Mesodermal cell (in vitro differentiated cells): ENCODE results near the gene CCDC120.

ENCODE experiments used
- H3K27ac ChIP-seq: 2 replicates; pipeline ENCODE4 v1.7.0; 2013; ENCODE audit warnings: mild to moderate bottlenecking, low read depth, low read length, moderate library complexity; ENCODE audit not compliant: severe bottlenecking
- H3K36me3 ChIP-seq: 2 replicates; pipeline ENCODE4 v1.7.1; 2013; ENCODE audit warnings: mild to moderate bottlenecking, low read length, moderate library complexity; ENCODE audit not compliant: control insufficient read depth, insufficient read depth
- H3K4me1 ChIP-seq: one replicate; pipeline ENCODE4 v1.7.1; 2013; ENCODE audit warnings: mild to moderate bottlenecking, low read length; ENCODE audit not compliant: insufficient read depth, control insufficient read depth, poor library complexity, severe bottlenecking
- H3K4me3 ChIP-seq: 2 replicates; pipeline ENCODE4 v1.7.0; 2013; ENCODE audit warnings: low read length, control low read depth, mild to moderate bottlenecking; ENCODE audit not compliant: insufficient read depth, poor library complexity, severe bottlenecking; ENCODE audit errors: extremely low read depth
- H3K9me3 ChIP-seq: 2 replicates; pipeline ENCODE4 v1.7.1; 2013; ENCODE audit warnings: mild to moderate bottlenecking, low read length, moderate library complexity; ENCODE audit not compliant: control insufficient read depth
- WGBS, 2 experiments: methylation state at CpG; one replicate each; pipeline ENCODE4 v1.1.5; 2013; ENCODE audit warnings: missing lambda C conversion rate in 2 of 2; ENCODE audit not compliant: insufficient coverage in 2 of 2; 5-methylcytosine and 5-hydroxymethylcytosine counted together

Gene CCDC120

GRCh38 chrX:49073601-49074575, 15.1 kb downstream of the CCDC120 start, which contains the start of gene PRAF2:
TSS of gene PRAF2 (minus strand) at chrX:49074002. CDS start at chrX:49073987, 15 bp downstream.
- Histone ChIP-seq H3K9me3 (no peaks in the 10 kb centered on the region), H3K4me1 (peaks cover 3% of the 10 kb centered on the region), H3K4me3 (peak within 1 kb of the TSS; percentile 65), H3K27ac (peak within 1 kb of the TSS; percentile 57), H3K36me3 (peaks cover 40% of the 10 kb centered on the region)
- 2 to 7% methylated on average over 19 to 28 of the region's 61 CpGs for WGBS, 2 experiments

GRCh38 chrX:49075347-49075746, 16.5 kb downstream of the CCDC120 start:
- H3K27ac ChIP-seq, result no peak overlapping the region
- H3K36me3 ChIP-seq, result peaks cover 32% of the 10 kb centered on the region
- no peak overlapping the region for H3K4me3 ChIP-seq
- peaks cover 3% of the 10 kb centered on the region for H3K4me1 ChIP-seq
- 90 to 100% methylated on average over 1 to 2 of the region's 13 CpGs for WGBS, 2 experiments
- no peaks in the 10 kb centered on the region for H3K9me3 ChIP-seq

- H3K36me3 ChIP-seq, result peaks cover 30% of the 10 kb centered on the region
- H3K27ac ChIP-seq, result no peak overlapping the region
- no CpG with 5 or more reads among the region's 5 CpGs for WGBS, 2 experiments
Observed at GRCh38 chrX:49077941-49078340, 19.1 kb downstream of the CCDC120 start.

GRCh38 chrX:49079489-49080428, 21.0 kb downstream of the CCDC120 start, which contains the start of gene WDR45:
TSS of gene WDR45 (minus strand) at chrX:49079887. CDS start at chrX:49078095, 1,792 bp downstream.
- Histone ChIP-seq H3K27ac (peak within 1 kb of the TSS; percentile 76), H3K9me3 (no peaks in the 10 kb centered on the region), H3K4me3 (peak within 1 kb of the TSS; percentile 52), H3K36me3 (peaks cover 29% of the 10 kb centered on the region), H3K4me1 (peaks cover 3% of the 10 kb centered on the region)
- WGBS, 2 experiments, result 2 to 7% methylated on average over 3 to 30 of the region's 55 CpGs

More at GRCh38 chrX:49077941-49078340, 19.1 kb downstream of the CCDC120 start:
- Histone ChIP-seq H3K9me3 (no peaks in the 10 kb centered on the region), H3K4me3 (no peak overlapping the region), H3K4me1 (peaks cover 3% of the 10 kb centered on the region)

- Histone ChIP-seq H3K27ac (no peak overlapping the region), H3K9me3 (no peaks in the 10 kb centered on the region), H3K4me3 (no peak overlapping the region), H3K4me1 (peaks cover 3% of the 10 kb centered on the region), H3K36me3 (peaks cover 6% of the 10 kb centered on the region)
- WGBS, 2 experiments, result 100% methylated on average over 1 to 3 of the region's 4 CpGs
Observed at GRCh38 chrX:49082271-49082871, 23.6 kb downstream of the CCDC120 start.

- Histone ChIP-seq H3K9me3 (no peaks in the 10 kb centered on the region), H3K27ac (no peak overlapping the region), H3K4me1 (no peaks in the 10 kb centered on the region), H3K36me3 (no peaks in the 10 kb centered on the region), H3K4me3 (no peak overlapping the region)
- WGBS, 2 experiments, result 100% methylated on average over 1 of the region's 4 CpGs; no CpG with 5 or more reads in 1 of the 2 experiments
Observed at GRCh38 chrX:49089553-49089952, 30.8 kb downstream of the CCDC120 start.

GRCh38 chrX:49096419-49096818, 37.6 kb downstream of the CCDC120 start:
- H3K4me1 ChIP-seq, result no peaks in the 10 kb centered on the region
- WGBS, 2 experiments, result 86 to 91% methylated on average over 1 to 2 of the region's 4 CpGs
- H3K36me3 ChIP-seq, result no peaks in the 10 kb centered on the region
- H3K4me3 ChIP-seq, result no peak overlapping the region
- H3K9me3 ChIP-seq, result no peaks in the 10 kb centered on the region
- H3K27ac ChIP-seq, result no peak overlapping the region

- Histone ChIP-seq H3K36me3 (no peaks in the 10 kb centered on the region), H3K9me3 (no peaks in the 10 kb centered on the region), H3K4me3 (peak overlapping the region; percentile 49), H3K4me1 (no peaks in the 10 kb centered on the region), H3K27ac (peak overlapping the region; percentile 57)
- 0% methylated on average over 10 to 19 of the region's 74 CpGs for WGBS, 2 experiments
Observed at GRCh38 chrX:49100704-49101628, 42.2 kb downstream of the CCDC120 start.

GRCh38 chrX:49101629-49101984, 42.8 kb downstream of the CCDC120 start:
- Histone ChIP-seq H3K36me3 (peaks cover 4% of the 10 kb centered on the region), H3K9me3 (no peaks in the 10 kb centered on the region), H3K4me3 (peak overlapping the region; percentile 49), H3K27ac (no peak overlapping the region), H3K4me1 (no peaks in the 10 kb centered on the region)
- WGBS, 2 experiments, result no CpG with 5 or more reads among the region's 9 CpGs
